IPS-11a (cell line): ENCODE measurements around the gene FIGNL2.

Experiments used
- H3K4me3 ChIP-seq: one replicate; pipeline ENCODE4 v1.5.1; 2013; ENCODE audit warnings: low read depth, low read length, control low read depth

The FIGNL2 gene

DNA sequence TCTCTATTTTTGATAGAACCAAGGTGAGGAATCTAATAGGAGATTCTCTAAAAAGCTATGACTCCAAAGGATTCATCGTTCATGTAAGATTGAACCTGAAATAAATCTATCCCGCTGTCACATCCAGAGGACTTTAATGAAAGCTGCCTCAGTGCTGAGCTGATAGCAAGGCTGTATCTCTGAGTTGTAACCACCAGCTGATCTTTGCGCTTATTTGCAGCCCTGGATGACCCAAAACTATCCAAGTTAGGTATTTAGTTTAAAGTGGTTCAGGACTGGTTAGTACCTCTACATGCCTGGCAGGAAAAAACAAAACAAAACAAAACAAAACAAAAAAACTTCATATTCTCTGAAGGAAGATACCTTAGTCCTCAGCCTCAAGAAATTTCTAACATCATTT, 30.6 kb upstream of the FIGNL2 start:
- no peak overlapping the region for H3K4me3 ChIP-seq

DNA sequence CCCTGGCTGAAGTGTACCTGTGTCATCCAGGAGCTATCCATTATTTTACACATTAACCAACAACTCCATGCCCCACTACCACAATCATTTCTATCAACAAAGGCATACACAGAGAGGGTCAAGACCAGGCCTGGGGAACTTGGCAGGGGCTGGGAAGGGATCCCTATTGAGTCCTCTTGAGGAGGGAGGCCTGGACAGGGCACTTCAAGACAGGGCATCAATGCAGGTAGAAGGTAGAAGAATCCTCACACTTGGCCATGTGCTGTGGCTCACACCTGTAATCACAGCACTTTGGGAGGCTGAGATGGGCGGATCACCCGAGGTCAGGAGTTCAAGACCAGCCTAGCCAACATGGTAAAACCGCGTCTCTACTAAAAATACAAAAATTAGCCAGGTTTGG, 26.0 kb upstream of the FIGNL2 start:
- no peak overlapping the region for H3K4me3 ChIP-seq

DNA sequence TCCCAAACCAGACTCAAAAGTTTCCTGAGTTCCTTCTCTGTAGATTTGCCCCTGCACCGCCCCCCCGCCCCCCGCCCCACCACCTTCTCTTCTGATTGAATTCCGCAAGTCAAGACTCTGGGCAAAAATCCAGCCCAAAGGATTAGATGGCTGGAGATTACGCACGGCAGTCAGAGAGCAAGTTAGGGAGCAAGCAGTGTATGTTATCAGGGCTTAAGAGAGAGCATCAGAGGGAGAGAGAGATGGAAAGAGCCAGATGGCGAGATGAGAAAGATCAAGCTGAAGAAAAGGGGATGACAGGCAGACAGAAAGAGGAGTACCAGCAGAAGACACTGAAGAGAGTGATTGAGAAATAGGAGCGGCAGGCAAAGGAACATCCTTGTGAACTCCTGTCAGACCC, 25.5 kb upstream of the FIGNL2 start:
- H3K4me3 ChIP-seq = no peak overlapping the region

DNA sequence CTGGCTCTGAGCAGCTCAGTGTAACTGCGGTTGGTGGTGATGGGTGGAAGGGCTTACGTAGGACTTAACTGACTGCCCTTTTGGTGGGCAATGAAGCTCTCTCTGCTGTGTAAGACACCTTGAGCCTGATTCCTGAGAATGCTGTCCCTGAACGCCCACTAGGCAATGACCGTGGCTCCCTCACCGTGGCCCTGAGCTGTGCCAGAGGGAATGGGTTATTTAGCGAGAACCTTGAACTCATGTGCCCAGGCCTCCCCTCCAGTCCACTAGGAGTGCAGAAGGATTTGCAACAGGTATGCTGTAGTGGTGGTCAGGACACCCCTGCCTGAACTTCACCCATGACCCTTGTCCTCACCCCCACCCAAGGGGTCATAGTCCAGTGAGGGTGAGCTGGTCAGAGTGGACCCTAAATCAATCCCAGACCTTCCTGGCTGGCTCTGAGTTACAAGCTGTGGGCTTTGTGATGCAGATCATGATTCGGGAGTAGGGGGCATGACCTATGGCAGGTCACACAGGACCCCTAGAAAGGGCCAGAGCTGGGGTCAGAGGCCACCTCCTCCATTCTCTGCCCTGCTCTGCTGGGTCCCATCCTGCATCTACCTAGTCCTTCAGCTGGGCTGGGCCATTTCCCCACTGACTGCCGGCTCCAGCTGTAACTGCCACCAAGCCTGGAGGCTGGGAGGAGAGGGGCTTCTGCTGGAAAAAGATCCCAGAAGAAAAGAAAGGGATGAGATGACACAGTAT, 24.9 kb upstream of the FIGNL2 start:
- H3K4me3 ChIP-seq = no peak overlapping the region

DNA sequence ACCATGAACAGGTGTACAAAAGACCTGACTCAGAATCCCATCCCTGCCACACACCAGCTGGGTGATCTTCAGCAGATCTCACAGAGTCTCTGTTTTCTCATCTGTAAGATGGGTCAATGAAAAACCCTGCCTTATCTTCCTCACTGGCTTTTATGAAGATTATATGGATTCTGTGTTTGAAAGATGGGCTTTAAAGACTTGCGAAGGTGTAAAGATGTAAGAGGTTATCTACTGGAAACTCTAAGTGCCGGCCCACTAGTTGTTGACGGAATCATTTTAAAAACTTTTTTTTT, 24.1 kb upstream of the FIGNL2 start:
- no peak overlapping the region for H3K4me3 ChIP-seq

DNA sequence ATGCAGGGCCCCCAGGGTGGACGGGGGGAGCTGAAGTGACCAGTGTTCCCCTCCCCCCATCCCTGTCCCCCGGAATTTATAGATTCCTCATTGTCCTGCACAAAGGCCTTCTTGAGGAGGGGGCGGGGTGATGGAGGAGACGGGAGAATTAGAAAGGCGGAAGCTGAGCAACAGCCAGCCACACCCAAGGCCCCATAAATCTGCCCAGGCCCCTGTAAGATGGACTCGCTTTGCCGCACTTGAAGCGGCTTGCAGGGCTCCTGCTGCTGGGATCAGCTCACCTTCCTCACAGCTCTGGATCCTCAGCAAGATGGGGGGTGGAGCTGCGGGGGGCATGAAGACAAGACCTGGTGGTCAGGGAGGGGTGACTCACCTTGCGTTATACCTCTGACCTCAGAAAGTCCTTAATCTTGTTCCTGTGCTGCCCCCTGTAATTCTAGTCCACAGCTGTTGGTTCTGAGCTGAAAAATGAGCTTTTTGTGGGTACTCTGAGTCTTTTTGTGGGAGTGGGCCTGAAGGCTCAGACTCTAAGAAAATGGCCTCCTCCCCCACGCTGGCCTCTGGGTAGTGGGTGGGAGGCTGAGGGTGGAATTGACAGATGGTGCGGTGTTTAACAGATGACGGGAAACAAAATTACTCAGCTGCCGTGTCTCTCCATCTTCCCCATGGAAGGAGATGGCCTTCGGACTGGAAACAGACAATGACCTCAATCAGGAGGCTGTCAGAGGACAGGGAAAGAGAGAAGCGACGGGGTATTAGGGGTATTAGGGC, 23.6 kb upstream of the FIGNL2 start:
- H3K4me3 ChIP-seq = no peak overlapping the region

DNA sequence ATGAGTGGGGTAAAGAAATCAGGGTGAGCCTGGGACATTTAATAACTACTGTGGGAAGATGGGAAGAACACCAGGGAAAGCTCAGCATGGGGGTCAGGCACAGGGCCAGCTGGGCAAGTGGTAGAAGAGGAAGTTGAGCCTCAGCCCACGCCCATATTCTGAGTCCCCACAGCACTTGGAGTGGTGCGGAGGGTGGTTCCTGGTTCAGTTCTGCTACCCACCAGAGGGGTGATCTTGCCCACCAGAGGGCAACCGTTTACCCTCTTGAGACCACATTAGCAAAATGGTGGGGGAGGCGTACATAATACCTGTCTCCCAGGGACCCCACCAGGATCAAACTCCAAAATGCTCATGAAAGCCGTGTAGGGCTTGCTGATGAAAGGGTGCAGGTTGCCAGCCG, 22.6 kb upstream of the FIGNL2 start:
- no peak overlapping the region for H3K4me3 ChIP-seq

DNA sequence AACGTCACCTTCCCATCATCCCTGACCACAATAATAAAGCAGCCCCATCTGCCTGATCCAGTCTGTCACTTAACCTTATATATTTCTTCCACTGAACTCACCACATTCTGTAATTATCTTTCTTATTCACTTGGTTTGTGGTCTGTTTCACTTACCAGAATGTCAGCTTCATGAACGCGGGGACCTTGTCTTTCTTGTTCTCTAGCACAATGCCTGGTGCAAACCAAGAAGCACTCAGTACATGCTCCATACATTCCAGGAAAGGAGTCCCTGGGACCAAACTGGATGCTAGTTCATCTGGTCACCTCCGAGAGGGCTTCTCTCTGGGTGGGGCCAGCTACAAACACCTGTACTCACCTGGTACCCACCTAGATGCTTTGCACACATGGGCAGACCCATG, 22.0 kb upstream of the FIGNL2 start:
- no peak overlapping the region for H3K4me3 ChIP-seq

GRCh38 chr12:51869931-51870330, 21.4 kb upstream of the FIGNL2 start:
- H3K4me3 ChIP-seq = no peak overlapping the region

DNA sequence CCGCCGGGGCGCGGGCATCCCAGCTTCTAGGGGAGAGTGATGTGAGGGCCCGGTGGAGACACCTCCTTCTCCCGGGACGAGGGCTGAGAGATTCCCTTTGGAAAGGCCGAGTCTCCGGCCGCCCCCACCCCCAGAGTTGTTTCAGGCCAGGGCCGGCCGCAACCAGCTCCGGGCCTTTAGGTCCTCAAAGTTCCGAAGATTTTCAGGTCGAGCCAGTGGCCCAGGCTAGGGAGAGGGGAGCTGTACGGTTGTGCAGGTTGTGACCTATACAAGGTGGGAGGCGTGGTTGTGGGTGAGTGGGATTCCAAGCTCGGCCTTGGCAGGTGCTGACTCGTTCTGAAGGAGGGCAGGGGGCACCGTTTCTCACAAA, 21.0 kb upstream of the FIGNL2 start:
- H3K4me3 ChIP-seq = peak overlapping the region; percentile 60

GRCh38 chr12:51868821-51869495, 20.4 kb upstream of the FIGNL2 start:
- peak overlapping the region; percentile 60 for H3K4me3 ChIP-seq

DNA sequence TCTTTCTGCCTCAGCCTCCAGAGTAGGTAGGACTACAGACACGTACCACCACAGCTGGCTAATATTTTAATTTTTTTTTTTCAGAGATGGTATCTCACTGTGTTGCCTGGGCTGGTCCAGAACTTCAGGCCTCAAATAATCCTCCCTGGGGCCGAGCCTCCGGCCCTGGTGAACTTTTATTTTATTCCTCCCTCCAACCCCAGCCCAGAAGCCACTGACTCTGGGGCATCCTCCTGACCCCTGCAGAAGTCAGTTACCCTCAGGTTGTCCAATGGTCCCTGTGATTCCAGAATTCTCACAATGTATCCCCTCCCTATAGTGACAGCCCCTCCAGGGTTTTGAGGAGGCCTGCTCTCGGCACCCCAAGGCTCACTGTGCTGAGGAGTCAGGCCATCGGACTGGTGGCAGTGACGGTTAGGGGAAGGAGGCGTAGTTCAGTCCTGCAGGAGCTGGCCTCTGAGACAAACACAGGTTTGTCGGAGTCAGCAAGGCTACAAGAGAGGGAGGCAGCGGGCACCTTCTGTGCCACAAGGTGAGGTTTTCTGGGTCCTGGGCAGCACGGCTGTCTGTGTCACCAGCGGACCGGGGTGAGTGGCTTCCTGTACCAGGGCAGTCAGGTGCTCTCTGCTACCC, 19.4 kb upstream of the FIGNL2 start:
- no peak overlapping the region for H3K4me3 ChIP-seq

DNA sequence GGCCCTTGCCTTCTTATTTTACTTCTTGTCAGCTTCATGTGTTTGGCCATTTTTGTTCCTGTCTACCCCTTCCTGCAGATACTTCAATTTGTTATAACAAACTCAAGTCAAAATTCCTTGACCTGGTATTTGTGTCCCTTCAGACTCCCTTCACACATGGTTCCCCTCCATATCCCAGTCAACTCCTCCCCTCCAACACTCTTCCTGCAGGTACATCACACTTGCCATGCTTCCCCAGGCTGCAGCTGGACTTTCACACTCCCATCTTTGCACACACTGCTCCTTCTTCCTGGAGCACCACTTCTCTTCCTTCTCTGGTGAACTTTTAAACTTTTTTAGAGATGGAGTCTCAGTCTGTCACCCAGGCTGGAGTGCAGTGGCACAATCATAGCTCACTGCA, 18.9 kb upstream of the FIGNL2 start:
- H3K4me3 ChIP-seq = no peak overlapping the region

DNA sequence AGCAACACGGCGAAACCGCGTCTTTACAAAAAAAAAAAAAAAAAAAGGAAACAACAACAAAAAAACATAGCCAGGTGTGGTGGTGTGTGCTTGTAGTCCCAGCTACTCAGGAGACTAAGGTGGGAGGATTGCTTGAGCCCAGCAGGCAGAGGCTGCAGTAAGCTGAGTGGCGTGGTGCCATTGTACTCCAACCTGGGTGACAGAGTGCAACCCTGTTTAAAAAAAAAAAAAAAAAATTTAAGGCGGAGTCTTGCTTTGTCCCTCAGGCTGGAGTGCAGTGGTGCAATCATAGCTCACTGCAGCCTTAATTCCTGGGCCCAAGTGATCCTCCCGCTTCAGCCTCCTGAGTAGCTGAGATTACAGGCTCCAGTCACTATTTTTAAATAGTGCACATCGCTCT, 18.2 kb upstream of the FIGNL2 start:
- no peak overlapping the region for H3K4me3 ChIP-seq

- H3K4me3 ChIP-seq = no peak overlapping the region
Measured at GRCh38 chr12:51866324-51866723, 17.8 kb upstream of the FIGNL2 start.

DNA sequence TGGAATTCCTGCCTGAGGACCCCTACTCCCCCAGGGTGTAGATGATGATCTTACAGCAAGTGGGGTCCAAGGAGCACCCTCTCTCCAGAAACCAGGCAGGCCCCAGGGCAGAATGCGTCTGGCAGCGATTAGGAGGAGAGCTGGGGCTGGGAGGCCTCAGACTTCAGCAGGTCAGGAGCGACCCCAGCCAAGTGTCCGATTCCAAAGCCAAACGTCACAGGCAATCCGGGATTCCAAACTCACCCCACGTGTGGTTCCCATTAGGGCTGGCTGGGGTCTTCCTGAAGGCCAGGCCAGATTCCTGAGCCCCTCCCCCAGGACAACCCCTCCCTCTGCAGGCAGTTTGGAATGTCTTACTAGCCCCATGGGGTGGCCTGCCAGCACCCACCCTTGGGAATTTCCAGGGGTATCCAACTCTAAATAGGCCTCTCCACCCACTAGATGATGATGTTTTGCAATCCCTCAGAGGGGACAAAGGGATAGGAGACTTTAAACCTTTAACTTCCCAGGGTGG, 17.3 kb upstream of the FIGNL2 start:
- no peak overlapping the region for H3K4me3 ChIP-seq

GRCh38 chr12:51864833-51865670, 16.5 kb upstream of the FIGNL2 start:
- H3K4me3 ChIP-seq = peak overlapping the region; percentile 46

DNA sequence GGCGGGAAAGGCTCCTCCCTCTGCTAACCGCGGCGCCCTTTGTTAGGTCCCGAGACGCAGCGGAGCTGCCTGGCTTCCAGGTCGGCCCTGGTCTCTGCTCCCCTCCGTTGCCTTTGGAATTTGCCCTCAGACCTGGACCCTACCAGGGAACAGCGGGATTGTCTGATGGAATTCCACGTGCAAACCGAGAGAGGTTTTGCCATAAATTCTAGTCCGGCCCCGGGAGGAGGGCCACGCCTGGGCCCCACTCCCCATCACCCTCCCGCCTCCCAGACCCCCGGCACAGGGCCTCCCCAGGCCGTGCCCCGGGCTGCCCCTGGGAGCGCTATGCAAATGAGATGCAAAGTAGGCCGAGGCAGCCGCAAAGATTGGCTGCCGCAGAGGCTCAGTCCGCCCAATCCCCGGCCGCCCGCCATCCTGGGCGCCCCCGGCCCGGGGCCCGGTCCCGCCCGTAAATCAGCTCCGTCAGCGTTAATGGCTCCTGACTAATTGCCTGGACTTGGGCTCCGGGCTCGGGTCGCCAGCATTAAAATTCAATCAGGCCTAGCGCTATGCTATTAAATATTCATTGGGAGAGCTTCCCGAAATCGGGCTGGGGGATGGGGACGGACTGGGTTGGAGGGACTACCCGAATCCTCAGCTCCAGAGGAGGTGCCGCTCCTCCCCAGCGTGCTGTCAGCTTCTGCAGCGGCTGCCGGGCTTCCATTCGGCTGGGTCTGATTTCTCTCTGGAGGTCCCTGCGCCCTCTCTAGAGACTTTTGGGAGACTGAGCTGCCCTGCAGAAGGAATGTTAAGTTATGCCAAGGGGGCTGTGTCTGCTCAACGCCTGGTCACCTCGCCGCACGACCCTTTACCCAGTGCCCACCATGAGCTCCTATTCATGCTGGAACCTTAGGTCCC, 15.7 kb upstream of the FIGNL2 start:
- H3K4me3 ChIP-seq = peak overlapping the region; percentile 46

DNA sequence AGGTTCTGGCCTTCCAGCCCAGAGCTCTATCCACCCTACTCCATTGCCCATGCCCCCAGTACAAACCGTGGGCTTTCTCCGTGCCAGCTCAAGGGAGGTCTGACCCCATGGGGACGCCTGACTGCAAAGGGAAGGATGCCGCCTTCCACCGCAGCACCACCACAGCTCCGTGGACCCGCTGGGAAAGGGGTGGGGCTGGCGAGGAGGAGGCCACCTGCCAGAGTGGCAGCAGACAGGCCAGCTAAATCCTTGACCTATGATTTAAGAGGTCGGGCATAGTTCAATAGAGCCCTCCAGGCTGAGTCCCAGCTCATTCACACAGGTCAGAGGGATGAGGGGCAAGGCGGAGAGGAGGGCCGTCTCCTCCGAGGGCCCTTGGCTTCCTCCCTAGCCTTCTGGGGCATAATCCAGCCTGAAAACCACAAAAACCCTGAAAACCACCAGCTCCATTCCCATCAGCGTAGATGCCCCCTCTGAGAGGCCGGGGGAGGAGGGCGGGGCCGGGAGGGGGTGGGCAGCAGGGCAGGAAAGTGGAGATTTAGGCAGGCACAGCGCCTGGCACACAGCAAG, 14.9 kb upstream of the FIGNL2 start:
- peak overlapping the region; percentile 41 for H3K4me3 ChIP-seq
